ENCODE measurements around the gene GDAP1L1.

GDAP1L1 gene

DNA sequence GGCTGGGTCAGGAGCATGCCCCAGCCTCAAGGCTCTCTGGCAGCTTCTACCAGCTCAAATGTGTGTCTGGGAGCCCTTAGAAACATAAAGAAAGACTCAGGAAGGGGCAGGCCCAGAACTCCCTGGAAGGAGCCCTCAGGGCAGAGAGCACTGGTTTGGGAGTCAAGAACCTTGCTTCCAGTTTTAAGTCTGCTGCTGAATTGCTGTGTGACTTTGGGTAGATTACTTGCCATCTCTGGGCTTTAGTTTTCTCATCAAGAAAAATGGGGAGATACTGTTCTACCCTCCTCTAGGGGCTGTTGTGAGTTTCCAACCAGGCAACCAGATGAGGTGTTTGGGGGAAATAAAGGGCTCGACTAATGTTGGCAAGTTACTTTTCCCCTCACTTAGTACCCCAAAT lies 8.8 kb downstream of the GDAP1L1 start:
- Mint-ChIP-seq H3K9me3 (no peaks in the 10 kb centered on the region), H3K4me1 (peaks cover 3% of the 10 kb centered on the region), H3K36me3 (peaks cover 7% of the 10 kb centered on the region), H3K27ac (no peak overlapping the region), H3K4me3 (no peak overlapping the region), H3K27me3 (peaks cover 10% of the 10 kb centered on the region)
- ATAC-seq (ENCODE audit: low read depth) (no peak), DNase-seq (ENCODE audit: low spot score in 2 of 2) (no peak)

DNA sequence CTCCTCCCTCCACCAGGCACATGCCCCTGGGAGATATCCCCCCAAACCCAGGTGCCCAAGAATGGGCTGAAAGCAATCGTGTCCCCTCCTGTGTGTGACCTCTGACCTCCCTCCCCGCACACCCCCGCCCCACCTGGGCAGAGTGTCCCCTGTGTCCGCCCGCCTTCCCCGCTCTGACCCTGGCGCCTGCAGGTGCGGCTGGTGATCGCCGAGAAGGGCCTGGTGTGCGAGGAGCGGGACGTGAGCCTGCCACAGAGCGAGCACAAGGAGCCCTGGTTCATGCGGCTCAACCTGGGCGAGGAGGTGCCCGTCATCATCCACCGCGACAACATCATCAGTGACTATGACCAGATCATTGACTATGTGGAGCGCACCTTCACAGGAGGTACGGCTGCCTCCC lies 9.9 kb downstream of the GDAP1L1 start:
- Mint-ChIP-seq H3K4me1 (peaks cover 3% of the 10 kb centered on the region), H3K27me3 (peaks cover 8% of the 10 kb centered on the region), H3K9me3 (no peaks in the 10 kb centered on the region), H3K27ac (no peak overlapping the region), H3K4me3 (no peak overlapping the region), H3K36me3 (peaks cover 7% of the 10 kb centered on the region)
- no peak for DNase-seq (ENCODE audit: low spot score in 2 of 2)
- ATAC-seq (ENCODE audit: low read depth) = no peak

DNA sequence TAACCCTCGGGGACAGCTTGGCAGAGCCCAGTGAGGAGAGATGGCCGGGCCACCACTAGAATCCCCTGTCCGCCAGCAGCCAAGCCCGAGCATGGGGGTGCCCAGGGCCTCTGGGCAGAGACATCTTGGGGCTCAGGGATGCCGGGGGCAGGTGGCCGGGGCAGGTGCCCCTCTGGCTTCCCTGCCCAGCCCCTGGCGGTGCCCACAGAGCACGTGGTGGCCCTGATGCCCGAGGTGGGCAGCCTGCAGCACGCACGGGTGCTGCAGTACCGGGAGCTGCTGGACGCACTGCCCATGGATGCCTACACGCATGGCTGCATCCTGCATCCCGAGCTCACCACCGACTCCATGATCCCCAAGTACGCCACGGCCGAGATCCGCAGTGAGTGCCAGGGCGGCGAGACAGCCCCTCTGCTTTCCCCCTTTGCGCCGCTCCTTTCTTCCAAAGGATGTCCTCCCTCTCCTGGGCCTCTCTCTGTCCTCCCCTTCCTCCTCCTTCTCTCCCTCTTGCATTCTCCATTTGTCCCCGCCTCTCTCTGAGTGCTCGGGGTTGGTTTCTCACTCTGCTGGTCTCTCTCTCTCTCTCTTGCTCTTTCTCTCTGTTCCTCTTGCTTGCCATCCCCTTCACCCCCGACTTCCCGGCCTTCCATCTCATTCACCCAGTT lies 11.2 kb downstream of the GDAP1L1 start:
- peaks cover 2% of the 10 kb centered on the region for H3K36me3 Mint-ChIP-seq
- no peak overlapping the region for H3K27ac Mint-ChIP-seq
- ATAC-seq (ENCODE audit: low read depth) = no peak
- no peak overlapping the region for H3K4me3 Mint-ChIP-seq
- H3K27me3 Mint-ChIP-seq = peaks cover 3% of the 10 kb centered on the region
- DNase-seq (ENCODE audit: low spot score in 2 of 2) = no peak
- no peaks in the 10 kb centered on the region for H3K9me3 Mint-ChIP-seq
- H3K4me1 Mint-ChIP-seq = peaks cover 3% of the 10 kb centered on the region

DNA sequence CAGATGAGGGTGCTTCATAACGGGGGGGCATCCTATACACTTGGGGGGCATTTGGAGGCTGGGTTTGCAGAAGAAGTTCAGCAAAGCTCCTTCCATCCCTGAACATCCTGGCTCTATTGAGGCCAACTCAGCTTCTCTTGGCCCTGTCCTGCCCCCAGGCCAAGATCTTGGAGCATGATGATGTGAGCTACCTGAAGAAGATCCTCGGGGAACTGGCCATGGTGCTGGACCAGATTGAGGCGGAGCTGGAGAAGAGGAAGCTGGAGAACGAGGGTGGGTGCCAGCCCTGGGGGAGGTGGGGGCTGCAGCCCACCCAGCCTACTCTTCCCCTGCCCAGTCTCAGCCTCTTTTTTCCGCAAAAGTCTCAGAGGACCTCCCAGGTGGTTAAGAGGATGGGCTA lies 17.2 kb downstream of the GDAP1L1 start:
- no peak for DNase-seq (ENCODE audit: low spot score in 2 of 2)
- peaks cover 3% of the 10 kb centered on the region for H3K9me3 Mint-ChIP-seq

DNA sequence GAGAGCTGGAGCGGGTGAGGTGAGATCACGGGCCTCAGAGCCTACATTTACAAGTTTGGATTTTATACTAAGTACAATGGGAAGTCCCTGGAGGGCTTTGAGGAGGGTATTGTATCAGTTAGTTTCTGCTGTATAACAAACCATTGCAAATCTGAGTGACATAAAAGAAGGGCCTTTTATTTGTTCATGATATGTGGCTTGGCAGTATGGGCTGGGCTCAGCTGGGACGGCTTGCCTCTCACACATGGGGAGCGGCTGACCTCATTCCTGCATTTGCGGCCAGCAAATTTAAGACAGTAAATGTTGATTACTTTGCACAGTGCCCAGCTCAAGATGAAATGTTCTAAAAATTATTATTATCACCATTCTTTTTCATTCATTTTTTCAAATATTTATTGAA lies 21.7 kb downstream of the GDAP1L1 start:
- ATAC-seq (ENCODE audit: low read depth) (no peak), DNase-seq (ENCODE audit: low spot score in 2 of 2) (no peak)
- Mint-ChIP-seq H3K9me3 (peaks cover 3% of the 10 kb centered on the region), H3K4me1 (no peaks in the 10 kb centered on the region), H3K4me3 (no peak overlapping the region), H3K27ac (no peak overlapping the region), H3K36me3 (peaks cover 9% of the 10 kb centered on the region), H3K27me3 (peaks cover 2% of the 10 kb centered on the region)

More for the DNA sequence above, 17.2 kb downstream of the GDAP1L1 start:
- Mint-ChIP-seq H3K4me1 (no peaks in the 10 kb centered on the region), H3K27ac (no peak overlapping the region), H3K36me3 (peaks cover 5% of the 10 kb centered on the region), H3K27me3 (peaks cover 2% of the 10 kb centered on the region), H3K4me3 (no peak overlapping the region)
- ATAC-seq (ENCODE audit: low read depth) = no peak

DNA sequence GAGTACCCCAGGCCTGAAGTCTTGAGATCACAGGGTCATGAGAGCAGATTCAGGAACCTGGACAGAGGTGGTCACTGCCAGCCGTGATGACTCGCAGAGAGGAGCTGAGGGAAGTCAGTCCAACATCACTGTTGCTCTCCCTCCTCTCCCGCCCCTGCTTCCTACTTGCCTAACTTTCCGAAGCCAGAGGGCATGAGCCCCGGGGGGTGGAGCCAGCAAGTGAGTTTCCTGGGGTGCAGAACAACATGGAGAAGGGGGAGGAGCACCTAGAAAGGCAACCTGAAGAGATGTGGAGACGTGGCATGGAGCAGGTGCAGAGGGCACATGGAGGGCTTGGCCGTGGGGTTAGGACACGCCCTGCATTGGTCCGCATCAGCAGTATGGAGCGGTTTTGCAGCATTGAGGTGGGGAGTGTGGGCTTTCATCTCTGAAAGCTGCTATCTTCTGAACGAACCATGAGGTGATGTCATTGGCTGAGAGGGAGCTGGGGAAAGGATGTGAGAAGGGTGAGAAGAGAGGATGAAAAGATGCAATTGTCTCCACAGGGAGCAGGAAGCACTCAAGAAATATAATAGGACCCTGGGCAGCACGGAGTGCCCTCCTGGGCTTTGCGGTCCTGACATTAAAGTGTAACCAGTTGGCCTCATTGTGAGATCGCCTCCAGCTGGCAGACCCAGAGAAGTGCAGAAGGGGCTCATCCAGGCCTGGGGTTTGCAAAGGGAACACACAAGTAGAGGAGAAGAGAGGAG lies 25.0 kb downstream of the GDAP1L1 start:
- Mint-ChIP-seq H3K27me3 (no peaks in the 10 kb centered on the region), H3K36me3 (peaks cover 13% of the 10 kb centered on the region), H3K4me1 (no peaks in the 10 kb centered on the region), H3K27ac (no peak overlapping the region), H3K4me3 (no peak overlapping the region), H3K9me3 (peaks cover 3% of the 10 kb centered on the region)
- DNase-seq (ENCODE audit: low spot score in 2 of 2) (no peak), ATAC-seq (ENCODE audit: low read depth) (no peak)

DNA sequence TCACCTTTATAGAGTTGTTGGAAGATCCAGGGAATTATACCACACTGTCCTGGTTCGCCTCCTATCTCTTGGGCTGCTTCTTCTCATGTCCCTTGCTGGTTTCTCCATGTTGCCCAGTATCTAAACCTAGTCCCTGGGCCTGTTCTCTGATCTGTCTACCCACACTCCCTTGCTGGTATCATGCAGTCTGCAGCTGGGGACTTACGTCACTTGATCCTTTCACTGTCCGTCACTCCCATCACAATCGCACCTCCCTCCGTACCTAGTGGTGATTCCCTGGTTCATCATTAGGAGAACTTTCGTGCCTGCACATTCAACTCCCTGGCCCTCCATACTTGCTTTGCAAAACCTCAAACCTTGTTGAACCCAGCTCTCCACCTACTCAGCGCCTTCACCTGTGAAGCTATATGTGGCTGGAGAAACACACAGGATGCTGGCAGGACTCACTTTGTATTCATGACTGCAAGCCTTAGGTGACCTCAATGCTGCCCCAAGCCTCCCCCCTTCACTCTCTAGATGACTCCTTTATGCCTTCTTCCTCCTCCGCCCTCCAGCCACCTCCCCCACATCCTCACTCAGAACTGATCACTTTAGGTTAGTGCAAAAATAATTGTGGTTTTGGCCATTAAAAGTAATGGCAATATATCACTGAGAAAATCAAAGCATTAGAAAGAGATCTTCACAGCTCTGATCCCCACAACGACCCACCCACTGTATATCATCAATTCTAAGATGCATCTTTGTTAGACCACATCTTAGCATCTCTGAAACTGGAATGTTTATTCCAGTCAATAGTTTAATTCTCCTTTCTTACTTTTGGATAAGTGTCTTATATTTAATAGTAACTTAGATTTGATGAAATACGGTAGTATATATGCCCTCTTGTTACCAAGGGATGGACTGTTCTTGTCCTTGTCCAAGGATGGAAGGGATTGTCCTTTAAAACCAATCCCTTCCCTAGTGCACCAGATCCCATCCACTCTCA lies 26.4 kb downstream of the GDAP1L1 start:
- H3K4me1 Mint-ChIP-seq = no peaks in the 10 kb centered on the region
- DNase-seq (ENCODE audit: low spot score in 2 of 2) = no peak
- H3K4me3 Mint-ChIP-seq = no peak overlapping the region
- ATAC-seq (ENCODE audit: low read depth) = no peak
- no peak overlapping the region for H3K27ac Mint-ChIP-seq
- peaks cover 1% of the 10 kb centered on the region for H3K27me3 Mint-ChIP-seq
- peaks cover 17% of the 10 kb centered on the region for H3K36me3 Mint-ChIP-seq
- H3K9me3 Mint-ChIP-seq = peaks cover under 1% of the 10 kb centered on the region

DNA sequence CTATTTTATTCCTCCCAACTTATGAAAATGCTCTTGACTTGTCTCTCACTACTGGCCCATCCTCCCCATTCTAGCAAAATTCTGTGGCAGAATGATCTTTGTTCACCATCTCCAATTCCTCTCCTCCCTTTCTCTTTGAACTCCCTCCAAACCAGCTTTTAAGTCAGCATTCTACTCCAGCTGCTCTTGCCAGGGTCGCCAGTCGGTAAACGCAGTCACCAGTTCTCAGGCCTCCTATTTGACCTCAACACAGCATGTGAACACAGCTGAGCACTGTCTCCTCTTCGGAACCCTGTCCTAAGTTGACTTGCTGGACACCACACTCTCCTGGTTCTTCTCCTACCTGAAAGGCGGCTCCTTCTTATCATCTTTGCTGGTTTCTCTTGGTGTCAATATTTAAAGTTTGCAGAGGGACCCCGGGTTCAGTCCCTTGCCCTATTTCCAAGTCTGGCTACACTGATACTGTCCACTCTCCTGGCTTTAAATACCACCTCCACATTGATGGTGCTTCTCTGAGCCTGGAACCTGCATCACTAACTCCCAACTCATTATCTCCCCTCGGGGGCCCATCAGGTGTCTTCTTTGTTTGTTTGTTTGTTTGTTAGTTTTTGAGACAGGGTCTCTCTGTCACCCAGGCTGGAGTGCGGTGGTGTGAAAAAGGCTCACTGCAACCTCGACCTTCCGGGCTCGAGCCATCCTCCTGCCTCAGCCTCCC lies 27.4 kb downstream of the GDAP1L1 start:
- H3K36me3 Mint-ChIP-seq = peaks cover 17% of the 10 kb centered on the region
- no peaks in the 10 kb centered on the region for H3K4me1 Mint-ChIP-seq
- no peaks in the 10 kb centered on the region for H3K9me3 Mint-ChIP-seq
- no peak overlapping the region for H3K27ac Mint-ChIP-seq
- ATAC-seq (ENCODE audit: low read depth) (no peak), DNase-seq (ENCODE audit: low spot score in 2 of 2) (no peak)
- H3K4me3 Mint-ChIP-seq = no peak overlapping the region
- peaks cover 1% of the 10 kb centered on the region for H3K27me3 Mint-ChIP-seq

DNA sequence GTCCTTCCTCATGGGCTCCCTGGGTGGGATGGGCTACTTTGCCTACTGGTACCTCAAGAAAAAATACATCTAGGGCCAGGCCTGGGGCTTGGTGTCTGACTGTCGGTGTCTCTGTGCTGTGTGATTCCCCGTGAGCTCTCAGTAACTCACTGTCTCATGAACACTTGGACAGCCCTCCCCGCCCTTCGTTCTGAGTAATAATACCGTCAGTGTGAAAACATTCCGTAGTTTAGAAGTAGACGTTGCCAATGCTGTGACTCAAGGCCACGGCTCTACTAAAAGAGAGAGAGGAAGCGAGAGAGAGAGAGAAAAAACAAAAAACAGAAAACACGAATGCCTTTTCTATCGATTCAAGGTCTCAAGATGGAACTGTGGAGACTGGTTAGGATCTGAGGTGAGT lies 32.1 kb downstream of the GDAP1L1 start:
- peaks cover 5% of the 10 kb centered on the region for H3K27me3 Mint-ChIP-seq
- peaks cover 20% of the 10 kb centered on the region for H3K36me3 Mint-ChIP-seq
- H3K4me1 Mint-ChIP-seq = peaks cover 3% of the 10 kb centered on the region
- H3K4me3 Mint-ChIP-seq = no peak overlapping the region
- no peak for ATAC-seq (ENCODE audit: low read depth)
- H3K9me3 Mint-ChIP-seq = no peaks in the 10 kb centered on the region
- no peak for DNase-seq (ENCODE audit: low spot score in 2 of 2)
- no peak overlapping the region for H3K27ac Mint-ChIP-seq

DNA sequence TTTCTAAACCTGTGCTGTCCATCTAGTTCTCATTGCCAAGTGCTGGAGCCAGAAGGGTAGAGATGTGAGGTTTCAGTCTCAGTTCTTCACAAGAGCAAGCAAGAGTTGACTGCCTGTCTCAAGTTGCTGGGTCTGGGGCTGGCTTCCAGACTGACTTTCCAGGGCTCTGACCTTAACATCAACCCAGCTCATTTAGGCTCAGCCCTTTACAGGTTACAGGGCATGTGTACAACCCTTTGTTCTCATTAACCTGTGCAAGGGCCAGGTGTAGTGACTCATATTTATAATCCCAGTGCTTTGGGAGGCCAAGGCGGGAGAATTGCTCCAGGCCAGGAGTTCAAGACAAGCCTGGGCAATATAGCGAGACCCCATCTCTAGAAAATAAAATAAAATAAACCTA lies 33.3 kb downstream of the GDAP1L1 start:
- H3K27ac Mint-ChIP-seq = no peak overlapping the region
- H3K4me1 Mint-ChIP-seq = peaks cover 3% of the 10 kb centered on the region

DNA sequence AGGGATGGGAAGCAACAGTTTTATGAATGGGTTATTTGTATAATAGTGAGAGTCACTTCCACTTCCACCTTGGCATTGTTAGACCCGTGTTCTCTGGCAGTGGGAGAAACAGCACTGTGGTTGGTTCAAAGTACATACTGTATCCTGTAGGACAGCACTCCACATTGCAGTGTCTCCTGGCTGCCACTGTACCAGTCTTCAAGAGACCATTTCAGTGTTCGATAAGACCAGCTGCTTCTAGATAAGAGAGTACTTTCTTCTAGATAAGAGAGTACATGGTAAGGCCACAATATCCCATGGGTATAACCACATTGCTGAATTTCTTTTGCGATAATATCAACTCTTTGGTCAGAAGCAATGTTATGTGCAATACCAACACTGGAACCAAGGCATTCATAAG lies 35.1 kb downstream of the GDAP1L1 start:
- DNase-seq (ENCODE audit: low spot score in 2 of 2) = no peak
- Mint-ChIP-seq H3K27me3 (peaks cover 5% of the 10 kb centered on the region), H3K9me3 (no peaks in the 10 kb centered on the region), H3K4me3 (no peak overlapping the region), H3K36me3 (peaks cover 15% of the 10 kb centered on the region), H3K4me1 (peaks cover 3% of the 10 kb centered on the region), H3K27ac (no peak overlapping the region)
- no peak for ATAC-seq (ENCODE audit: low read depth)

More for the DNA sequence above, 33.3 kb downstream of the GDAP1L1 start:
- Mint-ChIP-seq H3K27me3 (peaks cover 5% of the 10 kb centered on the region), H3K4me3 (no peak overlapping the region), H3K36me3 (peaks cover 20% of the 10 kb centered on the region), H3K9me3 (no peaks in the 10 kb centered on the region)
- ATAC-seq (ENCODE audit: low read depth) = no peak
- DNase-seq (ENCODE audit: low spot score in 2 of 2) = no peak

DNA sequence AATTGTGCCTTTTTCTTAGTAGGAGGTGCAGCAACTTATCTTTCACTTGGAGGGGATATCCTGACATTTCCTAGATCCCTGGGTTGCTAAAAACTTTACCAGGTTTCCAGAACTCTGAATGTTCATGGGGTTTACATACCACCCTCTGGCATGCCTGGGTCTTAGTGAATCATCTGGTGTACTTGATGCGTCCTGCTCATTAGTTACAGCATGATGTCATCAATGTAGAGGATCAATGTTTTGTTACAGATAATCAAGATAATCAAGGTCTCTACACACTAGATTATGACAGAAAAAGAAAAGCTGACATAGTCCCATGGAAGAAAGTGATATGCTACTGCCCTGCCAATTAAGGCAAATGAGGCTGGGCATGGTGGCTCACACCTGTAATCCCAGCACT lies 36.9 kb downstream of the GDAP1L1 start:
- Mint-ChIP-seq H3K36me3 (peaks cover 14% of the 10 kb centered on the region), H3K27ac (no peak overlapping the region), H3K27me3 (peaks cover 4% of the 10 kb centered on the region), H3K4me1 (peaks cover 3% of the 10 kb centered on the region), H3K4me3 (no peak overlapping the region), H3K9me3 (no peaks in the 10 kb centered on the region)
- DNase-seq (ENCODE audit: low spot score in 2 of 2) = no peak
- ATAC-seq (ENCODE audit: low read depth) = no peak

DNA sequence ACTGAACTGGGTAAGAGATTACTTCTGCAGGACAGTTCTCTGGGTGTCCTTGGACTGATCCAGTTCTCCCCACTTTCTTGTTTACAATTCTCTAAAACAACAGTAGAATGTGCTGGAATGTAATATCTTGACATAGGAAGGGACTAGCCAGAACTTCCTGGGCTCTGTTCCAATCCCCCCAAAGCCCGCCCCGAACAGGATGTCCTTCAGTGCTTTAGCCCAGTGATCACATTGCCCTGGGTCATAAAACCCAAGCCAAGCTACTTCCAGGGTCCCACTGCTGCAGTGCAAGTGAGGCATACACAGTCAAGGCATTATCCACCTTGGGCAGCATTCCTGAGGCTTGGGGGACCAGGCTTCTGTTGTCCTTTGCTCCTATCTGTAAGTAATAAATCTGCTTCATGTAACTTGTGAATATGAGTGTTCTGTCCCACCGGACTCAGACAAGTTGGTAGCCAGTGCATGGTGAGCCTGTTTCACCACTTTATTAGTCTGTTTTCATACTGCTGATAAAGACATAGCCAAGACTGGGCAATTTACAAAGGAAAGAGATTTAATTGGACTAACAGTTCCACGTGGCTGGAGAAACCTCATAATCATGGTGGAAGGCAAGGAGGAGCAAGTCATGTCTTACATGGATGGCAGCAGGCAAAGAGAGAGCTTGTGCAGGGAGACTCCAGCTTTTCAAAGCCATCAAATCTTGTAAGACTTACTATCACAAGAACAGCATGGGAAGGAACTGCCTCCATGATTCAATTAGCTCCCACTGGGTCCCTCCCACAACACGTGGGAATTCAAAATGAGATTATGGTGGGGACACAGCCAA lies 40.4 kb downstream of the GDAP1L1 start:
- peaks cover 24% of the 10 kb centered on the region for H3K36me3 Mint-ChIP-seq
- ATAC-seq (ENCODE audit: low read depth) (no peak), DNase-seq (ENCODE audit: low spot score in 2 of 2) (no peak)
- H3K9me3 Mint-ChIP-seq = peaks cover 2% of the 10 kb centered on the region
- H3K27ac Mint-ChIP-seq = no peak overlapping the region
- no peaks in the 10 kb centered on the region for H3K4me1 Mint-ChIP-seq
- H3K27me3 Mint-ChIP-seq = no peaks in the 10 kb centered on the region
- no peak overlapping the region for H3K4me3 Mint-ChIP-seq

Measured in memory B cell (primary cell).